Stimulated activated CD8-positive, alpha-beta memory T cell treated with anti-CD3 and anti-CD28 coated beads, Interleukin-4, amount 100 ng/mL, for 48 hours (primary cell): ENCODE results near the gene PDCD1.
"Not testable (repeated sequence)": the region's sequence is repeated elsewhere in the genome, so short reads cannot be mapped to it uniquely, and the experiment has no call there.

Source experiments
- DNase-seq: peaks from one replicate; pipeline ENCODE4 v3.0.0-alpha.2; 2020

PDCD1 gene

DNA sequence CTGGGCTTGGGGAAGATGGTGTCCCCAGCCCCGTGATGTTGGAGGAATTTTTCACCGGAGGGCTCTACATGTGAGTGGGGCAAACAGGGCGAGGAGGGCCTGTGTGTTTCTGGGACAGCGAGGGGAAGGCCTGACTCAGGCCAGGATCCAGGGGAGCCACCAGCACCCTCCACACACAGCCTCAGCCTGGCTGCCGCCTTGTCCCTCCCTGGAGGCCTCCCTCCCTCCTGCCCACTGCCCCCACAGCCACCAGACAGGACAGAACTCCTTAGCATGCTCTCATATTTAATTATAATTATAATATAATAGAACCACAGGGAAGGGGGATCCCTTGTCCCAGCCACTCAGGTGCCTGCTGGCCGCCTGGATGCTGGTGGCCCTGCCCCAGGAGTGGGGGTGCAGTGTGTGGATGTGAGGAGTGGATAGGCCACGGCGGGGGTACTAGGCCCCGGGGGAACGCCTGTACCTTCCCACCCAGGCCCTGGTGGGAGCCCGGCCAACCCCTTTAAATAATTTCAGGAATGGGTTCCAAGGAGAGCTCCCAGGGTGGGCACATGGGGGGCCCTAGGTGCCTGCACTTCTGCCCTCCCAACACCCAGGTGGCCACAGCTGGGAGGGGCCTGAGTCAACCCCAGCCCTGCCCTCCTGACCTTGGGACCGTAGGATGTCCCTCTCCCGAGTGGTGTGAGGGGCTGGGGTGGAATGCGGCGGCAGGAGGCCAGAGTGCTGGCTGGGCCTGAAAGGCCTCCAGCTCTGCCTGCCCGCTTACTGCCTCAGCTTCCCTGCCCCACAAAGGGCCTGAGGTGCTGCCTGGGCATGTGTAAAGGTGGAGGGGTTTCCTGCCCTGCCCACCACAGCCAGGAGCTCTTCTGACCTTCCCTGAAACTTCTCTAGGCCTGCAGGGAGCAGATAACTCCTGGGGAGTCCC is 8.8 kb downstream of the PDCD1 start:
- DNase-seq = no peak

DNA sequence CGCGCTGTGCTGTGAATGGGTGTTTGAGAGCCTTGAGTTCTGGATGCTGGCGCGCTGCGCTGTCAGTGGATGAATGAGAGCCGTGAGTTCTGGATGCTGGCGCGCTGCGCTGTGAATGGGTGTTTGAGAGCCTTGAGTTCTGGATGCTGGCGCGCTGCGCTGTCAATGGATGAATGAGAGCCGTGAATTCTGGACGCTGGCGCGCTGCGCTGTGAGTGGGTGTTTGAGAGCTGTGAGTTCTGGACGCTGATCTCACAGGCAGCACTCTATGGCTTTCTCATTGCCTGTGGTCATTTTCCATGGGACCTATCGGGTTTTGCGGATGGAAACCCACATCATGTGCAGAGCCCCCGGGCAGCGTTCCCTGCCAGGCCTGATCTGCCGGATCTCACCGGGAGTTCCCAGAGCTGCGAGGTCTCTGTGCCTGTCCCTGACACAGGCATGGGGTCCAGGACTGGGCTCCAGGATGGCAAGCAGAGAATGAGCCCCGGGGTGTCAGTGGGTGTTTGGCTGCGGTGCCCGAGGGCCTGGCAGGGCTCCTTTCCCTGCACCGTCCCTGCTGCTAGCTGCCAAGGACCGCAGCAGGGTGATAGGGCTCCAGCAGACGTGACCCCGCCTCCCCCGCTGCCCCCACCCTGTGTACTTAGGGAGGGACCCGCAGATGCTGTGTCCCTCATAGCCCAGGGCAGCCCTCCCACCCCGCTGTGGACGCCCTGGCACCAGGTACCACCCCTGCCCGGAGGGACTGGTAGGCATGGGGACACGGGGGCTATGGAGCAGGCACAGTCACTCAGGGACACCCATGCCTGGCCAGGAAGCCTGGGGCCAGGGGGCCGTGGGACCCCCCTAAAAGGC is 9.7 kb downstream of the PDCD1 start:
- DNase-seq = no peak

DNA sequence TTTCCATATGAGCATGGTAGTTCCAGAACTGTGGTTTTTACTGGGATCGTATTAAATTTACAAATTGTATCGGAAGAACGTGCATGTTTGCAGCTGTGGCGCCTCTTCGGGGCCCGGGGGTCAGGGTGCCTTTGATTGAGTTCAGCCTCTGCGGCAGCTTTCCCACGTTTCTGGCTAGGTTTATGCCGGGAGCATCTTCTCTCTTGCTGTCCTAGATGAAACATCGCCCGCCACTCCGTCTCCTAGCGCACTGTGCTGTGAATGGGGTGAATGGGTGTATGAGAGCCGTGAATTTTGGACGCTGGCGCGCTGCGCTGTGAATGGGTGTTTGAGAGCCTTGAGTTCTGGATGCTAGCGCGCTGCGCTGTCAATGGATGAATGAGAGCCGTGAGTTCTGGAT is 12.3 kb downstream of the PDCD1 start:
- DNase-seq = peak; percentile 22

DNA sequence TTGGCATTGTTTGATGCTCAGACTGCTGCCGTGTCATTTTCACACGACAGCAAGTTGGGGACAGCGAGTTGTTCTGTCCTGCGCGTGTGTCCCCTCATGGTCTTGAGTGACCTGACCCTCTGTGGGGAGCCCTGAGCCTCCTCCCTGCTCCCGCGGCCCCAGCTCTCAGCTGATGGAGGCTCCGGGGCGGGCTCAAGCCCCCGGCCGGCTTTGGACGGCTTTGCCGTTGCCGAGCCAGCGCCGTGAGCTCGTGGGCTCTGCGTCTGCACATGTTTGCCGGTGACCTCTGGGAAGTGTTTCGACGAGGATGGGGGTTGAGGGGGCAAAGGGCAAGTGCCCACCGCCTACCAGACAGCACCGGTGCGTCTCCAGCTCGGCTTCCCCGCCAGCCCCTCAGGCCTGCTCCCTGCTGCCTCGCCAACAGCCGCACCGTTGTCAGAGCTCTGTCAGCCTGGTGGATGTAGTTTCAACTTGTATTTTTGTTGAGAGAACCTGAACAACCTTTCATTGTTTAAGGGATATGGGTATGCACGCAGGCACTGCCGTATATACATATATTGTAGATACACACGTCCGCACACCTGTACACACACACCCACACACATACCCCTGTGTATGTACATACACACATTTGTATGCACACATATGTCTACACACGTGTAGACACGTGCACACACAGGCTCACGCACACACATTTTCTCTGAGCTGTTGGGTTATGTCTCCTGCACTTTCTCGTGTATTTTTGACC is 13.7 kb downstream of the PDCD1 start:
- peak; percentile 28 for DNase-seq

DNA sequence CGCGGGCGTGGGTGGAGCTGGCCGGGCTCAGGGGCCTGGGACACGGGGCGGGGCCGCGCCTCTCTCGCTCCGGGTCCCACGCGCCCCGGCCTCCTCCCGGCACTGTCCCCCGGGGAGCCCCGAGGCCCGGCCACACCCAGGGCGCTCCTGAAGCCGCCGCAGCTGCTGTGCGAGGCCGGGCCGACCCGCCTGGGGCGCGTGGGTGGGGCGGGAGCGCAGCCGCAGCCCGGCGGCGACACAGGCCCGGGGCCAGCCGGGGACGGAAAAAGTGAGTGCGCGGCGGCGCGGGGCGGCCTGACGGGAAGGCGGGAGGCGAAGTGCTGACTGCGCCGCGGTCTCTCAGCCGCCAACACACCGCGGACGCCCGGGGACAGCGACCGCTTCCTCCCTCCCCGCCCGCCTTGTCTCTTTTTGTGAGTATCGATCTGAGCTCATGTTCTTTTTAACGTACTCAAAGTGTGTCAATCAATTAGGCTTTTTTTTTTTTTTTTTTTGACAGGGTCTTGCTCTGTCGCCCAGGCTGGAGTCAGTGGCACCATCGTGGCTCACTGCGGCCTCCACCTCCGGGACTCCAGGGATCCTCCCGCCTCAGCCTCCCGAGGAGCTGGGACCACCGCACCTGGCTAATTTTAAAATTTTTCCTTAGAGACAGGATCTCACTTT is 14.5 kb downstream of the PDCD1 start:
- peak; percentile 92 for DNase-seq

DNA sequence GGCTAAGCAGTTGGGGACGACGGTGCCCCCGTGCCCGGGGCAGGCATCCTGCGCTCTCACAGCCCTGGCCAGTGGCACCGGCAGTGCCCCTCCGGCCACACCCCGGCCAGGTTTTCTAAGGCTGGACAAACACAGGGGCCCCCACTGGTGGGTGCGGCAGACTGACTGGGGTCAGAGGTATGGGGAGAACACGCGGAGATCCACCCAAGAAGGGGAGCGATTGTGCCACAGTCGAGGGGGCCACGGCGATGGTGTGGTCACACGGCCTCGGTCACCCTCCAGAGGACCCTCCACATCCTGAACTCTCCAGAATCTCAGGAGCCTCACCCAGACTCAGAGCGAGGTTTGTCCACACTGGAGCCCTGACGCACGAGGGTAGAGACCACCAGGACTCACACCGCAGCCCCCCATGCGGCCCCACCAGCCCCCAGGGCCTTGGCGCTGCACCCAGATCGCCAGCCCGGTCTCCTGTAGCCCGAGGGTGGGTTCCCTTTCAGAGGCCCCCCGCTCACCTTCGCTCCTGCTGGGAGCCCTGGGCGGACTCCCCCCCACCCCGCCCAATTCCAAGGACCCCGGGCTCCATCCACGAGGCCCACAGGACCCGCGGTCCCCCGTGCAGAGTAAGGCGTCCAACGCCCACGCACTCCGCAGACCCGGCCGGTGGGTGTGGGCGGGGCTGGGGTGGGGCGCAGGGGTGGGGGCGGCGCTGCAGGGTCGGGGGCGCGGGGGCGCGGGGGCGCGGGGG is 15.2 kb downstream of the PDCD1 start:
- peak; percentile 37 for DNase-seq

DNA sequence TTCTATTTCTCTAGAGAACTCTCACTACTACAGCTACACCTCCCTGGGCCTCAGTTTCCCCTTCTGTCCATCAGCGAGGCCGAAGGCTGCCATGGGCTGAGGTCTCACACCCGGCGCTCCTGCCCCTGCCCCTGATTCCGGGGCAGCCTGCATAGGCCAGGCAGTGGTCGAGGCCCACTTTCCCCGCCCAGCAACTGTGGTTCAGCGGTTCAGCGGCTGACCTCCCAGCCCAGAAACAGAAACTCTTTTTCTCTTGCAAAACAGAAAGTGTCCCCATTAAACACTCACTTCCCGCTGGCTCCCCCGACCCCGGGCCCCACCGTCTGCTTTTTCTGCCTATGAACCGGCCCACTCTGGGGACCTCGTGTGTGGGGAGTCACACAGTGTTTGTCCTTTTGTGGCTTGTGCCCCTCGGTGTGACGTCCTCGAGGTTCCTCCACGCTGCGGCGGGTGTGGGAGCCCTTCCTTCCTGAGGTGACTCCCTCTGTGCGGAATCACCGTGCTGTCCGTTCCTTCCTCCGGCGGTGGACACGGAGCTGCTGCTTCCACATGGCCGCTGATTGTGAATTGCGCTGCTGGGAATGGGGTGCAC is 16.0 kb downstream of the PDCD1 start:
- DNase-seq = peak; percentile 78

DNA sequence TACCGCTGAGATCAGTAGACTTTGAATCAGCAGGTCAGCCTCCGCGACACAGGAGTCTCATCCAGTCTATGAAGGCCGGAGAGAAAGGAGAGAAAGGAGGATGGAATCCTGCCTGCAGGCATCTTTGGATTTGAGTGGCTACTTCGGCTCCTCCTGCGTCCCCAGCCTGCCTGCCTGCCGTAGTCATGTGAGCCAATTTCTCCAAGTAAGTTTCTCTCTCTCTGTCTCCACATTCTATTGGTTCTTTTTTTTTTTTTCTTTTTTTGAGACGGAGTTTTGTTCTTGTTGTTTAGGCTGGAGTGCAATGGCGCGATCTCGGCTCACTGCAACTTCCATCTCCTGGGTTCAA is 16.7 kb downstream of the PDCD1 start:
- DNase-seq = peak; percentile 24

DNA sequence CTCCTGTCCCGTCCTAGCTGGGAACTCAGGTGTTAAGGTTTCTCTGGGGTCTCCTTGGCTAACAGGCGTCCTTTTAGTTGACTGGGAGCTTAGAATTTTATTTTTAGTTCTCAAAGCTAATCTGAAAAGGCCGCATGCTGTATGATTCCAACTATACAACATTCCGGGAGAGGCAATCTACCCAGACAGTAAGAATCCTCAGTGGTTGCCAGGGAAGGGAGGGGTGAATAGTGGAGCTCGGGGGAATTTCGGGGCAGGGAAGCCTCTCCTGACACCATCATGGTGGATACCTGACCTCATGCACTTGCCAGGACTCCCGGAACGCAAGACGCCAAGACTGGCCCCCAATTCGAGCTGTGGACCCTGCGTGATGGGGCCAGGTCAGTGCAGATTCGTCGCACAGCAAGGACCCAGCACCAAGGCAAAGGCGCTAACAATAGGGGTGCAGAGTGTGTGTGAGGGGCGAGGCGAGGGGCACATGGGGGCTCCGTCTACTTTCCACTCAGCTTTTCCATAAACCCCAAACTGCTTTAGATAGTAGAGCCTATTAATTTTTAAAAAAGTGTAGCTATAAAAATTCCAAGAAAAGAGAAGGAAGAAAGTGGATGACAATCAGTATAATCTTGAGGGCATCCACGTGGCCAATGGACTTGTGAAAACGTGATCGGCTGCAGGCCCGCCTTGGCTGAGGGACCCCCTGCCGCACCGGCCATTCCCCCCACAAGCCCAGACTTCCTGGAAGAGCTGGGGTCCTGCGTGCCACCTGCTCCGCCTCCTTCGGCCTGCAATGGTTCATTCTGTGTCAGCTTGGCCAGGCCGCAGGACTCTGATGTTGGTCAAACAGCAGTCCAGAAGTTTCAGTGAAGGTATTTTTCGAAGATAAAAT is 17.3 kb downstream of the PDCD1 start:
- DNase-seq = no peak

DNA sequence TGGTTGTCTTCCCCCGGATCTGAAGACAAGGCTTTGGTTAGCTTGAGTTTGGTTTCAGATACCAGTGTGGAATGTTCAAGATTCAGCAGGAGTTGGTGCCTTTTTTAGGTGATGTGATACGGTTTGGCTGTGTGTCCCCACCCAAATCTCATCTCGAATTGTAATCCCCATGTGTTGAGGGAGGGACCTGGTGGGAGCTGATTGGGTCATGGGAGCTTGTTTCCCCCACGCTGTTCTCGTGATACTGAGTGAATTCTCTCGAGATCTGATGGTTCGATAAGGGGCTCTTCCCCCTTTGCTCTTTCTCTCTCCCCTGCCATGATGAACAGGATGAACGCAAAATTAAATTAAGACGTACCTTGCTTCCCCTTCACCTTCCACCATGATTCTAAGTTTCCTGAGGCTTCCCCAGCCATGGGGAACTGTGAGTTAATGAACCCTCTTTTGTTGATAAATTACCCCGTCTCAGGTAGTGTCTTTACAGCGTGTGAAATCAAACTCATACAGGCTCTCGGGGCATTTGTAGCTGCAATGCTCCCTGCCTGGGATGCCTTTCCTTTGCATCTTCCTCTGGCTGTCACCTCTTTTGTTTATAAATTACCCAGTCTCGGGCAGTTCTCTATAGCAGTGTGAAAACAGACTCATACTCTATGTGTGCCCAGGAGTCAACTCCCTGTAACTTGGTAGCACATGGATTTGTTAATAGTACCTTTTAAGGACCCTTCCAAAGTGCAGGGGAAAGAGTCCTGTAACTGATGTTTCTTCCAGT is 21.3 kb downstream of the PDCD1 start:
- DNase-seq = no peak

DNA sequence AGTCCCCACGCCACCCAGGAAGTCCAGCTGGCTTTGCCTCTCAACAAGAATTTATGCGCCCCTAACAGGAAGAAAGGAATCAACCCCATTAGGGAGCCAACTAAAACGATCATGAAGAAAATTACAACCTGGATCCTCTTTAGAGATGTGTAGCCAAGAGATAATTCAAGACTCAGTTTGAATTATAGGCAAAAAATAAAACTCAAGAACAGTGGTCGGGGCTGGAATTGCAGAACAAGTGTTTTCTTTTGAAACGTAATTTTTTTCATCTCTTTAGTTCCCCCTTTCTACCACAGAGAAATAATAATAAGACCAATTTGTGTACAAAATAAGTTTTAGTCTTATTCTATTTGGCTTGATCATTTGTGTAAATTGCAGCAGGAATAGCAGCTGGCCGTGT is 22.4 kb downstream of the PDCD1 start:
- no peak for DNase-seq

DNA sequence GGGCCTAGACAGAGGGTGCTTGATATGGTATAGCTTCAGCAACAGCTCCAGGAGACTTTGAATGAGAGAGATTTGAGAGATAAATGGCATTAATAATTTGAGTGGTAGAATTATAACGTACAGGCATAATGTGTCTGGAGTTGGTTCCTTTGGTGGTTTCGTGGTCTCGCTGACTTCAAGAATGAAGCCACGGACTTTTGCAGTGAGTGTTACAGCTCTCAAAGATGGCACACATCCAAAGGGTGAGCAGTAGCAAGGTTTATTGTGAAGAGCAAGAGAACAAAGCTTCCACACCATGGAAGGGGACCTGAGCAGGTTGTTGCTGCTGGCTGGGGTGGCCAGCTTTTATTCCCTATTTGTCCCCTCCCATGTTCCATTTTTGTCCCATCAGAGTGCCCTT is 23.1 kb downstream of the PDCD1 start:
- DNase-seq = peak; percentile 23

DNA sequence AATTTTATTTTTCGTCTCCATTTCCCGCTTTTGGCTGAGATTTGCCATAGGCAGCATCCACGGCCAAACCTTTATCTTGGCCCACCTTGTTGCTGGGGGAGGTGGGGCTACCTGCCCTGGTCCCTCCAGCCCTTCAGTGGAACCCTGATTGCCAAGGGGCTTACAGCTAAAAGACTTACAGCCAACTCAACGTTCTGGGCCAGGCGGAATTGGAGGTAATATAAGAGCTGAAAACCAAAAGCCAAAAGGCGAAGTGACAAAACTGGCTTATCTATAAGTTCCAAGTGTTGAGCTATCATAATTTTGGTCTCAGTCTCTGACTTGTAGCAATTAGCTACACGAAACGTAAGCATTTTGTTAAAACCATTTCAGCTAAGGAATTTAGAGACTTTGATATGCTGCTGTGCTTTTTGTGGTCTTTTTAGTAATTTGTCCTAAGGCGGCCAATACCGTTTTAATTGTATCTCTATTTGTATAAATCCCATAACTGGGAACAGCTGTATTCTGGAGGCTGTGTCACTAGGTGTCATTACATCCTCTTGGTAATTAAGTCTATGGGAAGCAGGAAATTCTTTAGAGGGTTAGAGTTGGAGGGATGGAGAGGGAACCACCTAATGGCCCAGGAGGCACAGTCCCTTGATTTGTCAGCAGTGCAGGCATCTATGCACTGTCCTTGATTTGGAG is 24.0 kb downstream of the PDCD1 start:
- no peak for DNase-seq

DNA sequence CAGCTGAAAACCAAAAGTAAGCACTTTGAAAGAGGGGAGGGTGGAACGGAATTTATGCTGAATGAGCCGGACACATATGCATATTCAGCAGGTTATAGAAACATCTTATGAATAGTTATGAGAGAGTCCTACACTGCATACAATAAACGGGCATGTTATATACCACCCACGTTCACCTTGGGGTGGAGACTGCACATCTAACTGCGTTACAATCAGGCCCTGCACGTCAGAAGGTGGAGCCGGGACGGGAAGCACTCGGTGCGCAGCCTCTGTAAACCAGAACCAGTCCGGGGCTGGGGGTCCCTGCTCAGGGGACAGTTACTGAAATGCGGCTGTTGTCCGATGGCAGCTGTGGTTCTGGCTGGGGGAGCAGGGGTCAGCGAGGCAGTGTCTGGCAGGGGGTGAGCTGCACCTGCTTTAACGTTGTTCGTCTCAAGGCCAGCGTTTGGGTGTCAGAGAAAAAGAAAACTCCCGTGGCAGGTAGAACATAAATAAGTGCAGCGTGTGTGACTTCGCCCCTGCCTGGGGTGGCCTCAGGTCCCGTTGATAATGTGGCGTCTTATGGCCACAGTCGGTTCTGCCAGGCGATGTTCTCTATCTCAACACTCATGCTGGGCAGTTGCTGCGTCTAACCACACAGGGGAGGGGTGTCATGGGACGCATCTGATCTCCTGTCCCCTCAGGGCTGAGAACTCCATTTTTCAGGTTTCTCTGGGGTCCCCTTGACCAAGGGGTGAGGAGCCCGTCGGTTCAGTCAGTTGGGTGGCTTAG is 24.8 kb downstream of the PDCD1 start:
- not testable (repeated sequence) for DNase-seq

DNA sequence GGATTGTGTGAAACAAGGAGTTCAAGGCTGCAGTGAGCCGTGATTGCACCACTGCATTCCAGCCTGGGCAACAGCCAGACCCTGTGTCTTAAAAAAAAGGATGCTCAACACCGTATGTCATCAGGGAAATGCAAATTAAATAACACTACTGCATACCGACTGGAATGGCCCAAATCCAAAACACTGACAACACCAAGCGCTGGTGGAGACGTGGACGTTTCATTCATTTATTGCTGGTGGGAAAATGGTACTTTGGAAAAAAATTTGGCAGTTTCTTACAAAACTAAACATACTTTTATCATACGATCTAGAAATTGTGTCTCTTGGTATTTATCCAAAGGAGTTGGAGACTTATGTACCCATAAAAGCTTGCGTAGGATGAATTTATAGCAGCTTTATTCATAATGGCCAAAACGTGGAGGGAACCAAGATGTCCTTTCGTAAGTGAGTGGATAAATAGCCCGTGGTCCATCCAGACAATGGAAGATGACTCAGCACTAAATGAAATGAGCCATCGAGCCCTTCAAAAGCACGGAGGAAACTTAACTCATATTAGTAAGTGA is 25.5 kb downstream of the PDCD1 start:
- DNase-seq = no peak

DNA sequence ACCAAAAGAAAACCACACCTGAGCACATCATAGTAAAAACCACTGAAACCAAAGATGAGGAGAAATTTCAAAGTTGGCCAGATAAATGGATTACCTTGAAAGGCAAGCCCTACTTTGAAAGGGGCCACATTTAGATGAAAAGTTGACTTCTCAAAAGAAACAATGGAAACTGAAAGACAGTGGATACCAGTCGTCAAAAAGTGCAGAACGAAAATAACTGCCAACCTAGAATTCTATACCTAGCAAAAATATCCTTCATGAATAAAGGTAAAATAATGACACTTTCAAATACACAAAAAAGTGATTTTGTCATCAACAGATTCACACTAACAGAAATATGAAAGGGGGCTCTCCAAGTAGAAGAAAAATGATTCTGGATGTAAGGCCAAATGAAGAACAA is 31.3 kb downstream of the PDCD1 start:
- DNase-seq = no peak

DNA sequence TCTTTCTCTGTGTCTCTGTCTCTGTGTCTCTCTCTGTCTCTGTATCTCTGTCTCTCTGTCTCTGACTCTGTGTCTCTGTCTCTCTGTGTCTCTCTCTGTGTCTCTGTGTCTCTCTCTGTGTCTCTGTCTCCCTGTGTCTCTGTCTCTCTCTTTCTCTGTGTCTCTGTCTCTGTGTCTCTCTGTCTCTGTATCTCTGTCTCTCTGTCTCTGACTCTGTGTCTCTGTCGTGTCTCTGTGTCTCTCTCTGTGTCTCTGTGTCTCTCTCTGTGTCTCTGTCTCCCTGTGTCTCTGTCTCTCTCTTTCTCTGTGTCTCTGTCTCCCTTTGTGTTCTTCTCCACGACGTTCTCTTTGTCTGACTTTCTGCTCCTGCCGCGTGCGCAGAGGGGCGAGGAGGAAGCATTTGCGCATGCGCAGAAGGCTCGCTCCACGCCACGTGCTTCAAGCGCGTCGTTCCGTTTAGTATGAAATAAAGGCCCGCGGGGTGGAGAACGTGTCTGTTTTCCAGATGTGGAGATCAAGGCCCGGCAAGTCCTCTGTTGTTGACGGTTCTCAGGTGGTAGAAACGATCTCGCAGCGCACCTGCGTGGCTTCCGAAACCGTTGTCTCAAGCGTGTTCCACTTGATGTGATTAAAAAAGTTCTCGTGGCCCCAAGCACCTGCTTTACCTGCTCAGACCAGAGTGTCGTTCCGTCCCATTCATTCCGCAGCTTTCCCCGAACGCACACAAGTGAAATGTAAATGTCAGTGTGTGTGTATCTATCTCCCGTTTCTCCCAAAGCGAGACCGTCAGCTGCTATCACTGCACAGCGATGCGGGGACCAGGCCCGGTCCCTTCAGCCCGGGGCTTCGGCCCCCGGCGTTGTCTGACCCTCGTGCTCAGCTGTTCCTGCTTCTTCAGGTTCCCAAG is 34.9 kb downstream of the PDCD1 start:
- not testable (repeated sequence) for DNase-seq
